HG02870 (cell line): ENCODE measurements around the gene GDE1.
"Not testable (repeated sequence)": the region's sequence is repeated elsewhere in the genome, so short reads cannot be mapped to it uniquely, and the experiment has no call there.

ENCODE experiments used
- ATAC-seq: cut with Tn5 transposase; IDR thresholded peaks from one replicate; pipeline ENCODE4 v1.9.1; 2021; ENCODE audit warnings: mild to moderate bottlenecking, moderate library complexity; ENCODE audit not compliant: unreplicated experiment

GDE1 gene

GRCh38 chr16:19521471-19522396 is at the start of gene GDE1:
TSS of gene GDE1 (minus strand) at chr16:19522098. CDS start at chr16:19521964, 134 bp downstream.
- peak; percentile 75 for ATAC-seq

- no peak for ATAC-seq
These were observed 45.7 kb upstream of the GDE1 start for GRCh38 chr16:19567560-19567959.

GRCh38 chr16:19566362-19566761 is 44.5 kb upstream of the GDE1 start:
- no peak for ATAC-seq

GRCh38 chr16:19563377-19563776 is 41.5 kb upstream of the GDE1 start:
- ATAC-seq = no peak

DNA sequence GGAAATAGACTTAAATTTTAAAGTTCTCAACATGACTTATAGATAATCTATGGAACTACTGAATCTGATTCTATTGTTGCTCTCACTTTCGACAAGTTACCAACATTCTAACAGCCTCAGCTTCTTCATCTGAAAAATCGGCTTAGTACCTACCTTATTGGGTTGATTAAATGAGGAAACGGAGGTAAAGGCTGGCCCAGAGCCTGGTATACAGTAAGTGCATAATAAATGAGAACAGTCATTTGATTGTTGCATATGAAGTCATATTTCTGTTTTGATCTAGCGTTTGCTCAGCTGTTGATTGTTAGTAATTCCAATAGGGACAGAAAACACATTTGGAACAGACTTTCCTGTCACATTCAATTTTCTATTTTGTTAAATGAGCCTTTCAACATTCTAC is 38.2 kb upstream of the GDE1 start:
- ATAC-seq = no peak

DNA sequence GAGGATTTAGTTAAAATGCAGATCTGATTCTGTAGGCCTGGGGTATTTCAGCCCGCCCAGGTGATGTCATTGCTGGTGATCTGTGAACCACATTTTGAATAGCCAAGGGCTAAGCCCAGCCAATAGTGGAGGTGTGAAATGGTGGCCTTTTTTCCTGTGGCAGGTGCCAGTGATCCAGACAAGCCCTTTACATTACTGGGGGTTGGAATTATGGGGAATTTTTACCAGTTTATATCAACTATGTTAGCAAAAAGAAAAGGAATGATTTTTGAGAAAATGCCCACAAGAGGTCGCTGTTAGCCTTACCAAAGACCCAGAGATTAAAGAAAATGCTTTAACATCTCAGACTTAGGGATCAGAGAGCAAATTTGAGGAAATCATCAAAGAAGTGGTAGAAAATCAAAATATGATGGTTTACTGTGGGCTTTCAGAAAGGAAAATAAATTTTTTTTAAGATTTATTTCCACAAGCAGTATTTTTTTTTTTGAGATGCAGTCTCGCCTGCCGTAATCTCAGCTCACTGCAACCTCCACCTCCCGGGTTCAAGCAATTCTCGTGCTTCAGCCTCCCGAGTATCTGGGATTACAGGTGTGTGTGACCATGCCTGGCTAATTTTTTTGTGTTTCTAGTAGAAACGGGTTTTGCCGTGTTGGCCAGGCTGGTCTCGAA is 37.5 kb upstream of the GDE1 start:
- no peak for ATAC-seq

DNA sequence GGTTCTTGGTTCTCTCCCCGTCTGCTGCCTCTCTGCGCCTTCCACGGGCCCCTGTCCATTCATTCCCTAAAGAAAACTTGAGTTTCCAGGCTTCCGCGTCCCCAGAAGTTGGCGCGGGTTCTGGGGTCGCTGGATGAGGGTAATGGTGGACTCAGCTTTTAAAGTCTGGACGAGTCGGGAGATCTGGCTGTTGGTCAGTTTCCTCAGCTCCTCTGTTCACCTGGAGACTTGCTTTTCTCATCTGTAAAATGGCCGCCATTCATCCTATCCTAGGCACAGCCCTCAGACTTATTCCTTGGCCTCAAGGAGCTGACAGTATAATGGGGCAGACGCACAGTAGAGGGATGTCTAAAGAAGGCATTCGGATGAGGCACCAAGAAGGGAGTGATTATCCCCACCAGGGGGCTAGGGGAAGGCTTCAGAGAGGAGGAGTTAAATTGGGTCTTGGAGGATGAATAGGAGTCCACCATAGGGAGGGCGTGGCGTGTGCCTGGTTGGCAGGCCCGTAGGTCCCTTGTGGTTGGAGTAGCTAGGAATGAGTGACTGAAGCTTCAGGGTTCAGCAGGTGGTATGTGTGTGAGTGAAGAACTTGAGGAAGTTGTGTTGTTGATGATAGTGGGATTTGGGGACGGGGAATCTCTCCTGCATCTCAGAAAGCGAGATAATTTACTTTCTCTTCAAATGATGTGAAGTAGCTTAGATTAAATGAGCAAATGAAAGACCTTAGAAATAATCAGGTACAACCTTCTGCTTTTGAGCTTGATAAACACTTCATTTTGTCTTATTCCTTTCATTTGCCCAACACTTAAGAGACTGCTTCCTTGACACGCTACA is 34.3 kb upstream of the GDE1 start:
- ATAC-seq = no peak

- ATAC-seq = peak; percentile 92
These were observed 33.5 kb upstream of the GDE1 start, which contains the start of gene VPS35L for GRCh38 chr16:19555186-19555937. TSS of gene VPS35L (plus strand) at chr16:19555703. CDS start at chr16:19555730, 27 bp downstream.

DNA sequence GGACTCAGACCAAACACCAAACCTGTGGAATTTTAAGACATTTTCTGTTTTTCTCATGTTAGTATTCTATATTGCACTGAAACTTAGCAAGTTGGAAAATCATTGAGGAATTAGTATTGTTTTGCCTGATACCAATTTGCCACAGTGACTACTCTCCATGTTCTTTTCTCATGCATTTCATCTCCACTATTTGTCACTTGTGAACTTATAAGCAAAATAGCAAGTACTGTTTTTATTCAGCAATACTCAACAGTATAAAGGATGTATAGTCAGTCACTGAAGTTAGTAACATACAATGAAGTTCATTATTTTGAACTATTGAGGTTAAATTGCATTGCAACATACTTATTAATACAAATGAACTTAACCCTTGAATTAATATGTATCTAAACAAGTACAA is 27.8 kb upstream of the GDE1 start:
- ATAC-seq = no peak

DNA sequence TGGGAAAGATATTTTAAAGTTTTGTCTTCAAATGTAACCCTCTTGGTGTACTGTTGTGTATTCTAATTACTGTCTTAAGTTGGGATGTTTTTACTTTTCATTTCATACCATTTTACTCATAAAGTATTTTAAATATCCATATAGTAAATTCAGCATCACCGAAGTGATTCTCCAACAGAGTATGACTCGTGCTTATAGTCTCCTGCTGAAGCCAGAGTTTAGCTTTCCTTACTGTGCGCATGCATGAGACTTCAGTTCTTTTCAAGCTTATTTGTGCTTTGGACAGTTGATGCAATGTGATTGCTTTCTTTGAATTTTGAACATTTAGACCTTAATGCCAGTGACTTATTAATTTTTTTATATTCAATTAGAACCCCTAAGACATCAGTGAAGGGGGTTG is 26.2 kb upstream of the GDE1 start:
- no peak for ATAC-seq

DNA sequence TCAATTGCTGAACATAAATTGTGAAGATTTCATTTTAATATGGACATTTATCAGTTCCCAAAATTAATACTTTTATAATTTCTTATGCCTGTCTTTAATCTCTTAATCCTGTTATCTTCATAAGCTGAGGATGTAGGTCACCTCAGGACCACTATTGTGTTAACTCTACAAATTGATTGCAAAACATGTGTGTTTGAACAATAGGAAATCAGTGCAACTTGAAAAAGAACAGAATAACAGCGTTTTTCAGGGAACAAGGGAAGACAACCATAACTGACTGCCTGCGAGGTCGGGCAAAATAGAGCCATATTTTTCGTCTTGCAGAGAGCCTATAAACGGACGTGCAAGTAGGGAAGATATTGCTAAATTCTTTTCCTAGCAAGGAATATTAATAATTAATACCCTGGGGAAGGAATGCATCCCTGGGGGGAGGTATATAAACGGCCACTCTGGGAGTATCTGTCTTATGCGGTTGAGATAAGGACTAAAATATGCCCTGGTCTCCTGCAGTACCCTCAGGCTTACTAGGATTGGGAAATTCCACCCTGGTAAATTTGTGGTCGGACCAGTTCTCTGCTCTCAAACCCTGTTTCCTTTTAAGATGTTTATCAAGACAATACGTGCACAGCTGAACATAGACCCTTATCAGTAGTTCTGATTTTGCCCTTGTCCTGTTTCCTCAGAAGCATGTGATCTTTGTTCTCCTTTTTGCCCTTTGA is 21.5 kb upstream of the GDE1 start:
- not testable (repeated sequence) for ATAC-seq

- no peak for ATAC-seq
These were observed 20.4 kb upstream of the GDE1 start for GRCh38 chr16:19542138-19542821.

DNA sequence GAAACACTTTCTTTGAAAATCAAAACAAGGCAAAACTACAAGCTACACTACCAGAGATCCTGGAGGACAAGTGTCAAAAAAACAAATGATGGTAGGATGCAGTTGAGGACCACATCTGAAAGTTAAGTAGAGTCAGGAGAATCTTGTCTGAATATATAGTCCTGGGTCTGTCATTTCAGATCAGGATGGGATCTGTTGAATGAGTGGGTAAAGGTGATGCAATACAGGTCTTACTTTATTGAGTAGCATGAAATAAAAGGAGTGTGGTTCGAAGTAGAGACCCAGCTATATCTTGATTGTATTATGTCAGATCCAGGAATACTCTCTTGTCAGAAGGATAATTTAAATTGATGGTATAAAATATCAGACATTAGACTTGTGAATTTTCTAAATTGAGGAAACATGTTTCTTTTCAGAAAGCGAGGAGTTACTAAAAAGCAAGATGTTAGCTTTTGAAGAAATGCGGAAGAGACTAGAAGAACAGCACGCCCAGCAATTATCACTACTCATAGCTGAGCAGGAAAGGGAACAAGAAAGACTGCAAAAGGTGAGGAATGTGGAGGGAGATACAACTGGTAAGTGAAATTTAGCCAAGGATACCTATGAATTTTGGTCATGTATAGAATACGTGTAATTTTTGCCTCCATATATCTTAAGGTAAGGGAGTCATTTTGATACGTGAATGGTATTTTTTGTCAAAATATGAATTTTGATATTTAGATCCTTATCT is 18.5 kb upstream of the GDE1 start:
- ATAC-seq = no peak

DNA sequence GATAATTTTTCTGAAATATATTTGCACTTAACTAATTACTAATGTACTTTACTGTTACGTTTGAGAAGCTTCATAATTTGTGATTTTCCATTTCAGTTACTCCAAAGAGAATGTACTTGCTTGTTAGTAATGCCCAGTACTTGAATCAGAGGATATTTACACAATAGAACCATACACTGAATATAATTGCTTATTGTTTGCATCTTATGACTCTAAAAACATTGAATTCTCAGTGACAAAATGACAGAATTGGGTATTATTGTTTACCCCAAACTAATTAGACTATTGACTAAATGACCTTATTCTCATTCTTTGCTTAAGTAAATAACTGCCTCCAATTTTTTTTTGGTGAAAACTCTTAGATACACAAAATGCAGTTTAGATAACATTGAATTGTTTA is 10.7 kb upstream of the GDE1 start:
- ATAC-seq = no peak

DNA sequence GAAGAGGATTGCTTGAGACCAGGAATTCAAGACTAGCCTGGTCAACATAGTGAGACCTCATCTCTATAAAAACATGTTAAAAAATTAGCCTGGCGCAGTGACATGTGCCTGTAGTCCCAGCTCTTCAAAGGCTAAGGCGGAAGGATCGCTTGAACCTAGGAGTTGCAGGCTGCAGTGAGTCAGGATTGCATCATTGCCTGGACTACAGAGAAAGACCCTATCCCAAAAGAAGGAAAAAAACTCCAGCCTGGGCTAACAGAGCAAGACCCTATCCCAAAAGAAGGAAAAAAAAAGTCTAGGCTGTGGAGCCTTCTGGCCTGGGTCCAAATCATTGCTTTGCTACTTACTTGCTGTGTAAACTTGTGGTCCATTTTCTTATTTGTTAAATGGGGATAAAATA is 6.8 kb upstream of the GDE1 start:
- ATAC-seq = no peak

DNA sequence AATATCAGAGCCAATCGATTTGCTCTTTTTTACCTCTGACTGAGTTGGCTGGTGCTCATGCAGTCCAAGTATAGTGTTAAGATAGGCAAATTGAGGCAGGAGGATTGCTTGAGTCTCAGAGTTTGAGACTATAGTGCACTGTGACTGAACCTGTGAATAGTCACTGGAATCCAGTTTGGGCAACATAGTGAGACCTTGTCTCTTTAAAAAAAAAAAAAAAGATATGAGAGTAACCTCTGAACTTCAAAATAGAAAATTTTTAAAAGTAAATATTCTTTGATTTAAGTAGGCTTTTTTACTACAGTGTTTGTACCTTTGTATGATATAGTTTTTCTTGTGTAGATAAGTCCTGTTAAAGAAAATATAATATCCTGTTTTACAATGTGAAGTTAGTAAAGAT is 5.3 kb upstream of the GDE1 start:
- no peak for ATAC-seq

GRCh38 chr16:19525385-19525723 is 3.5 kb upstream of the GDE1 start:
- ATAC-seq = no peak

GRCh38 chr16:19524616-19525384 is 2.9 kb upstream of the GDE1 start:
- no peak for ATAC-seq
